Measurements from ENCODE around the gene CFAP251.

DNA sequence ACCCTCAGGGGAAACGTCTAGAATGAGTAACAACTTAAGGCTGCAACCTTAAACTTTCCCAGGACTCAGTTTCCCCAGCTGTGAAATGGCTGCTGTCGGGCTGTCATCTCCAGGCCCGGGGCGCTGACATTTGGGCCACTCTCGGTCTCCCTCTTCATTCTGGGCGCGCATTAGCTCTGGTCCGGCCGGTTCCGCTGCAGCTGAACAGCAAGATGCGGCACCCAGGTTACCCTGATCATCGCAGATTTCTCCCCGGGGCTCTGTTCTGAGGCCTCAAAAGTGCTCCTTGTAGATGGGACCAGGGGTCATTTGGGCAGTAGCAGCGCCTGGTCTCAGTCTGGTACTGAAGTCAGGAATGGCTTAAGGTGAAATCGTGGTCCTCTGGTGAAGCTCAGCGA is 102.4 kb downstream of the CFAP251 start:
- TF ChIP-seq, protein P1, sequence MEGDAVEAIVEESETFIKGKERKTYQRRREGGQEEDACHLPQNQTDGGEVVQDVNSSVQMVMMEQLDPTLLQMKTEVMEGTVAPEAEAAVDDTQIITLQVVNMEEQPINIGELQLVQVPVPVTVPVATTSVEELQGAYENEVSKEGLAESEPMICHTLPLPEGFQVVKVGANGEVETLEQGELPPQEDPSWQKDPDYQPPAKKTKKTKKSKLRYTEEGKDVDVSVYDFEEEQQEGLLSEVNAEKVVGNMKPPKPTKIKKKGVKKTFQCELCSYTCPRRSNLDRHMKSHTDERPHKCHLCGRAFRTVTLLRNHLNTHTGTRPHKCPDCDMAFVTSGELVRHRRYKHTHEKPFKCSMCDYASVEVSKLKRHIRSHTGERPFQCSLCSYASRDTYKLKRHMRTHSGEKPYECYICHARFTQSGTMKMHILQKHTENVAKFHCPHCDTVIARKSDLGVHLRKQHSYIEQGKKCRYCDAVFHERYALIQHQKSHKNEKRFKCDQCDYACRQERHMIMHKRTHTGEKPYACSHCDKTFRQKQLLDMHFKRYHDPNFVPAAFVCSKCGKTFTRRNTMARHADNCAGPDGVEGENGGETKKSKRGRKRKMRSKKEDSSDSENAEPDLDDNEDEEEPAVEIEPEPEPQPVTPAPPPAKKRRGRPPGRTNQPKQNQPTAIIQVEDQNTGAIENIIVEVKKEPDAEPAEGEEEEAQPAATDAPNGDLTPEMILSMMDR (IDR thresholded peaks at IDR 0.05): no peak
- no peak for TF ChIP-seq POLR2A (IDR thresholded peaks at IDR 0.05)
